HG02981 (cell line): ENCODE results near the gene CHCHD6.

Experiments
- ATAC-seq: cut with Tn5 transposase; IDR thresholded peaks from one replicate; pipeline ENCODE4 v1.9.1; 2021; ENCODE audit warnings: mild to moderate bottlenecking, moderate library complexity; ENCODE audit not compliant: unreplicated experiment

Gene CHCHD6

DNA sequence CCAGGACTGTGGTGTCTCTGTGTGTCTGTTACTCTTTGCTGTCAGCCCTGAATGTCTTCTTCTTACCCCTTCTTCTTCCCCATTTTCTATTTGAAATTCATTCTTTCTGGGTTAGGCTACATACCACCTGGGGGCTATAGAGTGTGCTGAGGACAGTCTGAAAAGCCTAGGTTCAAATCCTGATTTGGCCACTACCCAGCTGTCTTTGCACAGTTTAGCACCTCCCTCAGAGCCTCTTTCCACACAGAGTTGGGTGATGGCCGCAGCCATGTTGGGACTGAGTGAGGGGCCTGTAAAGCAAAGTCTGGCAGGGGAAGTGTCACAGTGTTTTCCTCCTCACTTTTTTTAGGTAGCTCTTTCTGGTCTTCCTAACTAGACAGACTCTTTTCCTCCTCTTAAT, 113.7 kb downstream of the CHCHD6 start:
- ATAC-seq: no peak

DNA sequence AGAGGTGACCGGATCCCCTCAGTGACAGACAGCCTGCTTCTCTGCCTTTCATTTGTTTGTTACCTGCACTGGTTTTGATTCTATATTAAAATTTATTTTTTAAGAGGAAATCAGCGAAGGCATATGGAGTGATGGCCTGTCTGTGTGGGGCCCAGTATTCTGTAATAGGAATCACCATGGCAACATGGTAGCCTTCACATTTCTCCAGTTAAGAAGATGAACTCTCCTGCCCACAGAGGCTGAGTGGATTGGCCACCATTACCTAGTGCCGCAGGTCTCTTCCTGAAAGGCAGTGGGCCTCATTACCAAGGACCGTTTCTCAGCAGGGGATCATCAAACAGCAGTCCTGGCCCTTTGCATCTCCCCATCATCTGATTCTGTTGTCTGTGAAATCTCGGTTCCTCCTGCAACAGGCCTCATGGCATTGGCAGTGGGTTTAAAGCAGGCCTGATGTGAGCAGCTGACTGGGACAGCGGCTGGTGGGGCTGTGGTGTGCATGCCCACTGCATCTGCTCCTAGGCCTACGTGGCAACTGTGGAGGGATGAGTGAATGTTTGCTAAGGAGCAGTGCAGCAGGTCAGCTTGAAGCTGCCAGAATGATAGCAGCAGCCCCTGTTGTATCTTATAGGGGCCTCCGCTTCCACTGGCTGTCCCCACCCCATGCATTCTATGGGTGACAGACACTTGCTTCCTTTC, 114.5 kb downstream of the CHCHD6 start:
- no peak for ATAC-seq

DNA sequence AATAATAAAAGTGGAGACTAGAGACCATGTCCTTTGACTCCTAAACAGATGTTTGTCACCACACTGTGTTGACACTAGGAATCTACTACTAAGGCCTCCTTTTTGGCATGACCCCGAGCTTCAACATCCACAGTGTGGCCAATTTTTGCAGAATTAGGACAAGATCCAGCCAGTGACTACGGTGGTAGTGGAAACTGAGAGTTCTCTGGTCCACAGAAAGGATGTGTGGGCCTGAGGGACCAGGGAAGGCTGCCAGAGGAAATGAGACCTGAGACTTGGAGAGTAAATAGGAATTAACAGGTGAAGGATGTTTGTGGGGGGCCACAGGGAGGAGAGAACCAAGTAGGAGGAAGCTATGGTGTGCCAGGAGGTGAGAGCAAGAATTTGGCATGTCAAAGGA, 122.7 kb downstream of the CHCHD6 start:
- ATAC-seq: no peak

DNA sequence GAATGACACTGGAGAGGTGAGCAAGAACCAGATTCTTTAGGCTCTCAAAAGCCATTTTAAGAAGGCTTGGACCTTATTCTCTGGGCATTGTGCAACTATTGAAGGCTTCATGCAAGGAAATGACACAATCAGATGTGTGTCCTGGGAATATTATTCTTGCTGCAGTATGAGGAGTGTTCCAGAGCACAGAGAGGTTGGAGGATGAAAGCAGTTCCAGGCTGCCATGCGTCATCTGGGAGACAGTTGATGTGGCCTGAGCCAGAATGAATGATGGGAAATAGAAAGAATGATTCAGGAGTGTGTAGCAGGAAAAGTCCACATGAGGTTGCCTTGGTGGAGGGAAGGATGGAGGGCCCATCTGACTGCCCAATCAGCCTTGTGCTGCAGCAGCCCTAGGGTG, 123.1 kb downstream of the CHCHD6 start:
- no peak for ATAC-seq

DNA sequence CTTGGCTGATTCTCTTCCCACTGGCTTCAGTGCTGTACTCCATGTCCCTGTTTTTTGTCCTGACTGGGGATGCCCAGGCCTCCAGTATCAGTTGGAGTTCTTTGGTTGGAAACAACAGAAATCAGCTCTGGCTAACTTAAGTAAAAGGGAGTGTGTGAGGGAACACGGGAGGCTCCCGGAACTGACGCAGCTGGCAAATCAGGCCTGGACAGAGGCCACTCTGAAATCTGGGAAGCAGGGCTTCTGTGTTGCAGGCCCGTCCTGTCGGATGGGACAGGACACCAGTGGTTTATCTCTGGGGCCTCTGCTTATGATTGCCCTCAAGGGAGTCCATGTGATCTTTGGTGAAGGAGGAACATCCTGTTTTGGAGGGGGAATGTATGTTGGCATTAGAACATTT, 124.3 kb downstream of the CHCHD6 start:
- ATAC-seq: no peak

DNA sequence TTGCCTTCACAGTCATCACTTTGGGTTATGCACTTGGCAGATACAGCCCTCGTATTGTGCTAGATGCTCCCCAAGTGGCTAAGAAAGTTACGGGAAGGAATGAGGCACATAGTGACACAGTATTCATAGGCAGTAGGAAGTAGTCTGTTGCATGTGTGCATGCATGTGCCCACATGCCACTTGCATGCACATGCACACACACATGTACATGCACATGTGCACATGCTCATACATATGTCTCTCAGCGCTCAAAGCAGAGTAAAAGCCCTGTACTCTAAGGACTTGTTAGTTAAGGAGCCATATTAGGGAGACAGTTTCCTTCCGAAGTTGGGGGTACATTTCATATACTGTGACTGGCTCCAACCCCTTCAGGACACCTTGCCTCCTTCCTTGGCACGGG, 128.9 kb downstream of the CHCHD6 start:
- ATAC-seq: no peak

DNA sequence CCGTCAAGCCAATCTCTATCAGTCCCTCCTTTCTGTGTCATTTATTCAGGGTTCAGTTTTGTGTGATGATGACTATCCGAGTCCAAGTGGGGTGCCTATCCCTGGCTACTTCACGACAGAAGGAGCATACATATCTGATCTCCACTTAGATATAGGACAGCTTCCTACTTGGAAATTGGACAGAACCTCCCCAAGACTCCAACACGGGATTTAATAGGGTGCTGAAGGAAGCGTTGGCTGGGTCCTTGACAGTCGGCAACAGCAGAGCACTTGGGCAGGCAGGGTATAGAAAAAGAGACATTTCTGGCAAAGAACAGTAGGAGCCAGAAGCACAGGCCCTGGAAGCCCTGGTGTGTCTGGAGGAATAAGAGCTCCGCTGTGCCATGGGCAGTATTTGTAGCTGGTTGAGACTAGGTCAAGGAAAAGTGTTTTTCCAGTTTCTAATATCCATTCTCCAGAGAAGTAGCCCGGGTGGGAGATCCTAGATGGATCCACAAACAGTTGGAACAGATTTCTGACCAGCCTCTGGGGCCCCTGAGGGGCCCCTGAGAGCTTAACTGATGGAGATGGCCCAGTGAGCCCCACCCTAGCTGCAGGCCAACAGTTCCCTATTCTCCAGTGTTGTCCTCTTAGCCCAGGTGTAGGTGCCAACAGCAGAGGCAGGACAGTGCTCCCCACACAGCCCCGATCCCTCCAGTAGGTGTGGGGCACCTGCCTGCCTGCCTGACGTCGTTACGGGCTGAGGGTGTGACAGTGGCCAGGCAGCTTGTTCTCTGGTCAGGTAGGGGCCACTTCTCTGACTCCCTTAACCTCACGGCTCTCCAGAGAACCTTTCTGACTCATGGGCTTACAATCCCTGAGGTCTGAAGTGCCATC, 130.8 kb downstream of the CHCHD6 start:
- no peak for ATAC-seq

DNA sequence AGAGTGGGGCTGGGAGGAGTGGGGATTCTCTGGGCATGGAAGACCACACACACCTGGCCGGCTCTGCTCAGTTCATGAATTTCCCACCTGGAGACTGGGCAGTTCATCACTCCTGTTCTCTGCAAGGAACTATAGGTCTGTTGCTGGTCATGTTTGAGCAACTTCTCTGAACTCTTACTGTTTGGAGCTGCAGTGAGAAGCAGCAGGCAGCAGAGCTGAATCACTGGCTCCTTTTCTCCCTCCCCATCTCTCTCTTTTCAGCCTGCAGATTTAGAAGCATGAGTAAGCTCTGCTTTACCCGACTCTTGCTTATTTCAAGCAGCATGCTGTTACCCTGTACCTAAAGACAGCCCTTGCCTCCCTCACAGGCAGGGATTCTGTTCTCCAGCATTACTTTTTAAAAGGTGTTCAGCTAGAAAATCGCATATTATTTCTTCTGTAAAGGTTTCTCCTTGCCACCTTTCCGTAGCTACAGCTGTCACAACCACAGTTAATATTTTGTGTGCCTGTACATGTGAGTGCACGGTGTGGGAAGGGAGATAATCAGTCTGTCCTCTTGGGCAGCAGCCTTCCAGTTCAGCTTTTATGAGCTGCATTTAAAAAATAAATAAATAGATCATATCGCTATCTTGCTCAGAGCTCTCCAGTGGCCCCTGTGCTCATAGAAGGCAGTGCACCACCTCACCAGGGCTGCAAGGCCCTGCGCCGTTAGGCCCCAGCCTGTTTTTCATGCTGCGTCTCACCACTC, 131.6 kb downstream of the CHCHD6 start:
- no peak for ATAC-seq

DNA sequence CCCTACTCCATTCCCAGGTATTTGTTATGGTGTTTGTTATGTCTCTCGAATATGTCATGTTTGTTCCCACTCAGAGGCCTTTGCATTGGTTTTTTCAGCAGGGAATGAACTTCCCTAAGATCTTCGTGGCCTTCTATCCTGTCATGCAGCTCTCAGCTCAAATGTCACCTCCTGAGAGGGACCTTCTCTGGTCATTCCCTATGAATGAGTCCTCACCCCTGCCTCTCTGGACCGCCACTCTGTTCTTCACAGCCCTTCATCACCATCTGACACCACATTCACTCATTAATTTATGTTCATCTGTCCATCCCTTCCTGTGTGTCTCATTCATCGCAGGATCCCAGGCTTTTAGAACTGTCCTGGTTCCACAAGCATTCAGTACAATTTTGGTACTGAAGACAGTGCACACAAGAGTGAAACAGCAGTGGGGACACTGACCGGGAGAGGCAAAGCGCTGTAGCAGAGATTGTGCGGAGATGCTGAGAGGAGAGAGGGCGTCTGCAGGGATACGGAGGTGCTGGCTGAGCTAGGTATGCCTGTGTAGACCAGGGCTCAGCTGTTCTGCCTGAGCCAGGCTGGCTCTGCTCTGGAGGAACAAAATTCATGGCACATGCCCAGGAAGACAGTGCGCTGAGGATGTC, 132.3 kb downstream of the CHCHD6 start:
- no peak for ATAC-seq

DNA sequence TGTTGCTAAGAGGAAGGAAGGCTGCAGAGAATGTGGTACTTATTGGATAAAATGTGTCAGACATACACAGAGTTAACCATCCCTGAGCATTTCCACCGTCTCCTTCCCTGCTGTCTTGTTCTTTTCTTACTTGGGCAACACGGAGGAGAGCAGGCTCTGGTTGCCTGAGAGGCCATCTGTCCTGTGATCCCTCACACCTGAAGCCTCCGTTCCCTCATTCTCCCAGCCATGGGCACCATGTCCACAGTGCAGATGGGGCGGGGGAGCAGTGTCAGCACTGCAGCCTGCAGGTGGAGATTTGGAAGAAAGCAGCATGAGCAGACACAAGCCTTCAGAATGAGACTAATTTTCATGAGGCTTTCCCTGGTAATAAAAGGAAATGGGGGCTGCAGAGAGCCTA, 133.7 kb downstream of the CHCHD6 start:
- no peak for ATAC-seq

DNA sequence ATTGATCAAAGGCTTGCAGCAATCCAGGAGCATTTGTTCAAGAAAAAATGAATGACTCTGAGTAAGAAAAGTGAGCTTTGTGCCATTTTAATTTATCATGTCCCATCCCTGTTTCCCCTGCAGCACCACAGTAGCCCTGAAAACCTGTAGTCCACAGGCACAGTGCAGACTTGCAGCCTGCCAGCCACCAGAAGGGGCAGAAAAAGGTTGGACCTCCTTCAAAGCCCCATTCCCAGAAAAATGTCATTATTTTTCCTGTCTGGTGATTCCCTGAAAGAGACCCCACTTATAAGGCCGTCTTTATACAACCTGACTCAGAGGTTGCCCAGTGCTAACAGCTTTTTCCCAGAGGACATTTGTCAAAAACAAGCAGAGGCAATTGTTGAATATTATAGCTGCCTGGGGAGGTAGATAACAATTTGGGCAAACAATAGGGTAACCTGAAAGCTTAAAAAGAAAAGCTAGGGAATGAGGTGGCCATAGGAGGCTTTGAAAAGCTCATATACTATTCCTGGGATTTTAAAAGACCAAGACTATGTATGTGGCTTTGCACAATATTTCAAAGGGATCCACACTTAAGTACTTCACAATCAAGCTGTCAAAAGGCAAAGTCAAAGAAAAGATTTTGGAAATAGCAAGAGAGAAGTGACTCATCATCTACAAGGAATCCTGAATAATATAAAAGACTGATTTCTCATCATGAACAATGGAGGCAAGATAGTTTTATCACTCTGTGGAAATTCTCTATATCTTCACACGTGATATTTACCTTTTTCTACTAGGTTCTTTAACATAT, 142.1 kb downstream of the CHCHD6 start:
- ATAC-seq: no peak

DNA sequence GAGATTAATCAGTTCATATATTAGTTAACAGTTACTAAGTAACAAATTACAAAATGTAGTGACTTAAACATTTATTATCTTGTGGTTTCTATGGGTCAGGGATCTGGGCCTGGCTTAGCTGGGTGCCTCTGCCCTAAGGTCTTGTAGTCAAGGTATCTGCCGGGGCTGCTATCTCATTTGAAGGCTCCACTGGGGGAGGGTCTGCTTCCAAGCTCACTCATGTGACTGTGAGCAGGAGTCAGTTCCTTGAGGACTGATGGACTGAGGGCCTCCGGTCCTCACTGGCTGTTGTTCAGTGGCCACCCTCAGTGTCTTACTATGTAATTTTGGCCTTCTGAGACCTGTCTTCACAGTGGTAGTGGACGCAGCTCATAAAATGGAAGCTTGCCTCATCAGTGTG, 143.0 kb downstream of the CHCHD6 start:
- no peak for ATAC-seq

DNA sequence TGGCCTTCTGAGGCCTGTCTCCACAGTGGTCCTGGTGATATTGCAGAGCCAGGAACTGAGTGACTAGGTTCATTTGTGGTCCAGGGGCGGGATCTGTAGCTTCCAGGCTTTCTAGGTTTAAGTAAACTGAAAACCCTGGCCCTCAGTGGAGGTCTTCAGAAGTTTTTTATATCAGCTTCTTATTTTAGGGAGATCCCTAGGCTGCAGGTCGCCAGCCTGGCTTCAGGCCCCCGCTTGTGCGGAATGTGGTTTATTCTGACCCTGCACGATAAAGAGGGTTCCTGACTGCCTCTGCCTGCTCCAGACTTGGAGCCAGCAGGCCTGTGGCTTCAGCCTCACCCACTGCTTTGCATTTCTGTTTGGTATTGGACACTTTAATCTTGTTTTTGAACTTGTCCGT, 145.0 kb downstream of the CHCHD6 start:
- ATAC-seq: no peak

DNA sequence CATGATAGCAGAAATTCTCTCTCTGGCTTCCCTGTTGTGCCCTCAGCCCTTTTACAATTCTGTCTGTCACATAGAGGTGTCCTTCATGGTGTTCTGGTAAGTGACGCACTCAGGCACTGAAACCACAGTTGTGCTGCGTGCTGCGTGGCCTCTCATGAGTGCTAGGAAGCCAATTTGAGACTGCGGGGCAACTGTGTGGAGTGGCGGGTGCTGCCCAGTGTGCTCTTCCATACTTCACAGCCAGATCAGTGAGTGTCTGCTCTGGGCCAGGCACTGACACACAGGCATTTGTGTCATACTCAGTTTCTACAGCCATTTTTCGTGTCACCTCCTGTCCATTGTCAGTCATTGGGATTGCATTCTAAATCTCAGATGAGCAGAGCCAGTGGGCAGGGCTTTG, 145.7 kb downstream of the CHCHD6 start:
- ATAC-seq: no peak

DNA sequence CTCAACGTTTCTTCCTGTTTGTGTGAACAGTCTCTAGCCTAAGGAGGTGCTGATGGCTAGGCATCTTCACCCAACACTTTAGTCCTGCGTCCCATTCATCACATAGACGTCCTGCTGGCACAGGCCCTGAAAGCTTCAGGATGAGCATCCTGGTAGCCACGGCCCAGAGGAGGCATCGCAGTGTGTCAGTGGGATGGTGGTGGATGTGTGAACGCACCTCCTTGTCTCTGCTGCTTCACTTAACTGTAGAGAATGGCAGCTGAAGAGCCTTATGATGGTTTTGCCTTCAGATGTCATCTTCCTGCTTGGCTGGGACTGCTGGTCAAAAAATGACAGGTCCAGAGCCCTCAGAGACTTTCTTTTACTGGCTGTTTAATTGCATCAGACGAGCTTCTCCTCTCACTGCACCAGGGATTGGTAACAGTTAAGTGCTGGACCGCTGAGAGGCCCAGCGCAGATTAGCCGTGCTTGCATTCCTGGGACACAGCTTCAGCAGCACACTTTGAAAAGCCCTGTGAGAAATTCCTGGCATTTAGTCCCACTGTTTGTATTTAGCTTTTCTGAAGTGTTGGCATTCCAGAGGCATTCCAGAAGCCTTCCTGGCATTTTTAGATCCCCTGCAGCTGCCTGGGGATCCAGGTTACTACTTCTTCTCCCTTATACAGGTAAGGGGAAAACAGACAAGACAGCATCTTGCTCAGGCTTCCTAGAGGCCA, 146.5 kb downstream of the CHCHD6 start:
- no peak for ATAC-seq

DNA sequence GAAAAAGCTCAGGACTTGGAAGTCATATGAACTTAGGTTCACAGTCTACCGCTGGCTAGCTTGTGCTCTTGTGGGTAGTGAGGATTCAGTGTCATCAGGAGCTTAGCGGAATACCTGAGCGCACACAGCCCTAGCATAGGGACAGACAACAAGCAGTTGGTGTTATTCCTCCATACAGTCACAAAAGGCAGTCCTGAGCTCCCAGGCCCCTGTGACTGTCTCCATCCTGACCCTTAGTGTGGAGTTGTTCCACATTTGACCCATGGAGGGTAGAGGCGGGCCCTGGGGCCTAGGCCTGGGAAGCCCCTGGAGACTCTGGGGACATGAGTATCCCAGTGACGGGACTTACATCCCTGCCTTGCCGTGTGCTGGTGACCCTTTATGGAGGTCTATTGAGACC, 147.3 kb downstream of the CHCHD6 start:
- no peak for ATAC-seq

DNA sequence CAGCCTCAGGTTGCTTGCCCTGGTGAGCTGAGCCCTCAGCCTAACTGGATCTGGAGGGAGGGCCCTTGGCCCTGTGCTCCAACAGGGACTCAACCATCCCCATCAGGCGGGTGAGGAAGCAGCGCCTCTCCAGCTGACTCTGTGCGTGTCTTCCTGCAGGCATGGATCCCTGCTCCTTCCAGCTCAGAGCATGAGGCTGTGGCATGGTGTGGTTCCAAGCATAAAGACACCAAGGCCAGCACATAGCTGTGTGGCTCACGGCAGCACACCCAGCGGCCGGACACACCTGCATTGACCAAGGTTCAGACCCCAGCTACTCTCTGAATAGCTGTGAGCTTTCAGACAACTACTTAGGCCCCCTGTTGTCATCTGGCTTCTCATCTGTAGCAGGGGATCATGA, 147.9 kb downstream of the CHCHD6 start:
- ATAC-seq: no peak

DNA sequence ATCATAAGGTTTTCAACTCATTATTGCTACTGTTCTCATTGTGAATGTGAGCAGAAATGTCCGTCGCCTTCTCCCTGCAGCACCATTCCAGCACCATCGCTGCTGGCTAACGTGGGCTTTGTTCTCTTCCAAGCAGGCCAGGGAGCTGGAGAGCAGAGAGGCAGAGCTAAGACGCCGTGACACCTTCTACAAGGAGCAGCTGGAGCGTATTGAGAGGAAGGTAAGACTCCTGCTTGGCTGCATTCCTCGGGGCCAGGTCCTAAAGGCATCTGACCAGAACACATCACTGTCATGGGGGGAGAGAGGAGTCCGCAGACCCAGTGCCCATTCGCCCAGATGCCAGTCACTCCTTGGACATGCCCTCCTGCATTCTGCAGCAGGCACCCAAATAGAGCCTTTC, 148.5 kb downstream of the CHCHD6 start:
- ATAC-seq: no peak

DNA sequence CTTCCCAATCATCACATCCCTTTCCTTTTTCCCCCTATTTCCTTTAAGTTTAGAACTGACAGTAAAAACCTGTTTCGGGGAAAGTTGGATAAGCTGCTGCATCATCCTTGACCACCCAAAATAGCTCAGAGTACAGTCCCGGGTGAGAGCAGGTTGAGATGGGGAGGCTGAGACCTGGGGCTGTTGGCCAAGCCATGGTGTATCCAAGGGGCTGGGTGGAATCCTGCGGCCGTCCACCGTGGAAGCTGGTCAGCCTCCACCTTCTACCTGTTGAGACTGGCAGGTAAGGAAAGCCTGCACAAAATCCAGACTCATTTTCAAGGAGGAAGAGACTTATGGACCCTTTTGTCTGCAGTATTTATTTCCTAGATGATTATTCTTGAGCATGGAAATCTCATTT, 150.6 kb downstream of the CHCHD6 start:
- ATAC-seq: no peak

DNA sequence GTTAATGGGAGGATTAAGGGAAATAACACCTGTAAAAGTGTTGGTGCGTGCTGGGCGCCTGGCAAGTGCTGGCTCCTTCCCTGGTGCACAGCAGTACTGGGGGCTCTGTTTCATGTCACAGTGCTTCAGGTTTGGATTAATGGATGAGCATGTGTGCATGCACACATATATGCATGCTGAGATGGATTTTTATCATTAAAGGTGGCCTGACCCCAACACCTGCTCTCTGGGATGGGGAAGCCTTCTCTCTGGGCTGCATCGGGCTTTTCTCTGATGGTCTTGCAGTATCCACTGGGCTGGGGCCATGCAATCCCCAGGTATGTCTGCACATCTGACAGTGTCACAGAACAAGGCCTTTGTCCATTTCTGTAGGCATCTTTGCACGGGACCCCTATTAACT, 151.3 kb downstream of the CHCHD6 start:
- no peak for ATAC-seq
